HG03354 (cell line): Measurements from ENCODE around the gene SYNGR4.

Experiments
- ATAC-seq: cut with Tn5 transposase; IDR thresholded peaks from one replicate; pipeline ENCODE4 v1.9.1; 2021; ENCODE audit warnings: mild to moderate bottlenecking; ENCODE audit not compliant: unreplicated experiment, poor library complexity, severe bottlenecking

The SYNGR4 gene

GRCh38 chr19:48340995-48341394 is 23.2 kb upstream of the SYNGR4 start:
- ATAC-seq, result no peak

DNA sequence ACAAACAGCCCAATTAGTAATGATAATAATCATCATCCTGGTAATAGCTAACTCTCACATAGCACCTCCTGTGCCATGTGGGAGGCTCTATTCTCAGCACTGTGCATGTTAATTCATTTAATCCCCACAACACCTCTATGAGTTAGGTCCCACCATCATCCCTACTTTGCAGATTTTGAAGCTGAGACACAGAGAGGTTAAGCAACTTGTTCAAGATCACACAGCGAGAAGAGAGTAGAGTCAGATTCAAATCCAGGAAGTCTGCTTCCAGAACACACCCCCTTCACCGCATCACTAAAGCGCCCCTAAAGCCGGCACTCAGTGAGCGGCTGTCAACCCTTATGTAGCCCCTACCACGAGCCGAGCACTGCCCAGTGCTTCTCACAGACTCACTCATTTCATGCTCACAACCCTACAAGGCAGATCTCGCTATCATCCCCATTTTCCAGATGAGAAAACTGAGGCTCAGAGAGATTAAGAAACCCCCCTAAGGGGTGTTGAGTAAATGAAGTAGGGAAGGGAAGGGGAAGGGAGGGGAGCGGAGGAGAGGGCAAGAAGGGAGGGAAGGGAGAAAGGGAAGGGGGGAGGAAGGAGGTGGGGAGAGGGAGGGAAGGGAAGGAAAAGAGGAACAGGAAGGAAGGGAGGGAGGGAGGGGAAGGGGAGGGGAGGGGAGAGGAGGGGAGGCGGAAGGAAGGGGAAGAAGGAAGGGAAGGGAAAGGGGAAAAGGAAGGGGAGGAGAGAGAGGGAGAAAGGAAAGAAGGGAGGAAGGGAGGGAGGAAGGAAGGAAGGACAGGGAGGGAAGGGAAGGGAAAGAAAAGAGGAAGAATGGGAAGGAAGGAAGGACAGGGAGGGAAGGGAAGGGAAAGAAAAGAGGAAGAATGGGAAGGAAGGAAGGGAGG is 22.4 kb upstream of the SYNGR4 start:
- no peak for ATAC-seq

GRCh38 chr19:48342414-48342738 is 21.8 kb upstream of the SYNGR4 start:
- no peak for ATAC-seq

- no peak for ATAC-seq
These were observed 21.2 kb upstream of the SYNGR4 start for GRCh38 chr19:48342841-48343540.

- ATAC-seq, result no peak
These were observed 19.3 kb upstream of the SYNGR4 start for GRCh38 chr19:48344892-48345291.

DNA sequence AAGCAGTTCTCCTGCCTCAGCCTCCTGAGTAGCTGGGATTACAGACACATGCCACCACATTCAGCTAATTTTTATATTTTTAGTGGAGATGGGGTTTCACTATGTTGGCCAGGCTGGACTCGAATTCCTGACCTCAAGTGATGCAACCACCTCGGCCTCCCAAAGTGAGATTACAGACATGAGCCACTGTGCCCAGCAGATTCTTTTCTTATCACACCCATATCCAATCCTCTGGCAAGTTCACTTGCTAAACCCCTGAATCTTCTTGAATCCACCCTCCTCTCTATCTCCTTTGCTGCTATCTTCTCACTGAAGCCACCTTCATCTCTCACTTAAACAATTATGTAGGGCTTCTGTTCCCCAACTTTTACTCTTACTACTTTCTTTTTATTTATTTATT is 18.0 kb upstream of the SYNGR4 start:
- no peak for ATAC-seq

DNA sequence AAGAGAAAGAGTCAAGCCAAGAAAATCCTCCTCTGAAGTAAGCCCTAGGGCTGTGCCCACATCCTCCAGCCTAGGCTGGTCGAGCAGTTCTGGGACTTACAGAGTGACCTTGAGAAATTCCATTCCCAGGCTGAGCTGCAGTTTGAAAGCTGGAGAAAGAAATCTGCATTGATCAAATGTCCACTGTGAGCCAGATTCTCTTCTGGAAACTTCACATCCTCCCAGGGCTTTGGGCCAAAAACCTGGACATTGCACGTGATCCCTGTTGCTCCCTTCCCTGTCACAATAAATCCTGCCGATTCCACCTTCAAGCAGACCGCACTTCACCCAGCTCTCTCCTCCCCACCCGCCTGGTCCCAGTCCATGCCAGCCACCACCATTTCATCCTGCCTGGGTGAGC is 16.1 kb upstream of the SYNGR4 start:
- ATAC-seq, result no peak

DNA sequence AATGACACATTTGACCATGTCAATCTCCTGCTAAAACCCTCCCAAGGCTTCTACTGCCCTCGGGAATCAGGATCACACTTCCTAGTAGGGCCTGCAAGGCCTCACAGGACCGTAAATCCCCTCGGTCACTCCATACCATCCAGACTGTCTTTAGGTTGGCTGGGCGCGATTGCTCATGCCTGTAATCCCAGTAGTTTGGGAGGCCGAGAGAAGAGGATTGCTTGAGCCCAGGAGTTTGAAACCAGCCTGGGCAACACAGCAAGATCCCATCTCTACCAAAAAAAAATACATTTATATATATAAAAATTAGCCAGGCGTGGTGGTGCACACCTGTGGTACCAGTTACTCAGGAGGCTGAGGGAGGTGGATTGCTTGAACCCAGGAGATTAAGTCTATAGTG is 15.4 kb upstream of the SYNGR4 start:
- no peak for ATAC-seq

GRCh38 chr19:48350856-48351255 is 13.3 kb upstream of the SYNGR4 start:
- no peak for ATAC-seq

DNA sequence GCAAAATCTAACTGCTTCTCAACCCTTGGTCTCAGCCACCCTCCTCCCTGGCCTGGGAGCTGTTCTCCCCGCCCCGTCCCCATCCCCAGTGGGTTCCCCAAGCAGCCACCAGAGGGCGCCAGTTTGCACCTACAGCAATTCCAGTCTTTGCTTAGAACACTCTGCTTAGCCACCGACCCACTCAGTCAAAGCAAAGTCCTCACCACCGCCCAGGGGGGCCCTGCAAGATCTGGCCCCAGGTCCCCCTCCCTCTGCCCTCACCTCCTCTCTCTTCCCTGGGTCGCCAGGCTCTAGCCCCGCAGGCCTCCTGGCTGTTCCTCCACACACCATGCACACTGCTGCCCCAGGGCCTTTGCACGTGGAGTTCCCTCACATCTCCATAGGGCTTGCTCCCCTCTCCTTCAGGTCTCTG is 12.8 kb upstream of the SYNGR4 start:
- no peak for ATAC-seq

GRCh38 chr19:48353677-48354076 is 10.5 kb upstream of the SYNGR4 start:
- ATAC-seq, result no peak

GRCh38 chr19:48354332-48354992 is 9.7 kb upstream of the SYNGR4 start:
- ATAC-seq, result no peak

- ATAC-seq, result no peak
These were observed 8.7 kb upstream of the SYNGR4 start for GRCh38 chr19:48355365-48355954.

GRCh38 chr19:48359123-48359522 is 5.0 kb upstream of the SYNGR4 start:
- ATAC-seq, result no peak

DNA sequence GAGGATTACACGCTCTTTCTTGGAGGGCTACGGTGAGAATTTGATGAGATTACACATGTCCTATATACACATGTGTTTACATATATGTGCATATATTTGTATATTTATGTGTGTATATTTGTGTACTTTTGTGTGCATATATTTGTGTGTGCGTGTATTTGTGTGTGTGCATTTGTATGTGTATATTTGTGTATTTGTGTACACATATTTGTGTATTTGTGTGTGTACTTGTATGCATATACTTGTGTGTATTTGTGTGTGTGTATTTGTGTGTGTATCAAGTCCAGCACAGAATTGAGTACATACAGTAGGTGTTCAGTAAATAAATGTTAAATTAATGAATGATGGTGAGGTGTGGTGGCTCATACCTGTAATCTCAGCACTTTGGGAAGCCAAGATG is 2.3 kb upstream of the SYNGR4 start:
- ATAC-seq, result no peak

GRCh38 chr19:48362716-48363499 is 1.3 kb upstream of the SYNGR4 start:
- peak; percentile 60 for ATAC-seq

DNA sequence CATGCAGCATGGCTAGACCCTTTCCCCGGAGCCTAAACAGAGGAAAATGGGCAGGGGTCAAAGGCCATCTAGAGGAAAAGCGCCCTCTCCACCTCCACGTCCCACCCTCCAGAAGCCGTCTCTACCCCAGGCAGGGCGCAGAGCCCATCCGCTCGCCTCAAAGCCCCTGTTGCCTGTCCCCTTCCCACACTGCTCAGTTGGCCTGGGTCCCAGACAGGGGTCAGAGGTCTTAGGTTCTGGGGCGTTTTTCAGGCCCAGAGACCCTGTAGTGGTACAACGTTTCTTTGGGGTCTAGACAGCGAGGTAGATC is 712 bp upstream of the SYNGR4 start:
- peak; percentile 21 for ATAC-seq

- no peak for ATAC-seq
These were observed 606 bp downstream of the SYNGR4 start for GRCh38 chr19:48364598-48365348.

GRCh38 chr19:48365602-48366001 is 1.4 kb downstream of the SYNGR4 start:
- ATAC-seq, result no peak
